Stimulated activated CD4-positive, alpha-beta T cell treated with anti-CD3 and anti-CD28 coated beads, TNF-alpha, amount 100 ng/mL, for 4 hours (primary cell): ENCODE results near the gene ASPRV1.
A peak's percentile ranks its signal among the peaks of the same experiment; 100 is the strongest.

Experiments
- DNase-seq, 3 experiments: peaks; one replicate each; pipeline ENCODE4 v3.0.0-alpha.2; 2020; ENCODE audit warnings: low read depth in 3 of 3

ASPRV1 gene

DNA sequence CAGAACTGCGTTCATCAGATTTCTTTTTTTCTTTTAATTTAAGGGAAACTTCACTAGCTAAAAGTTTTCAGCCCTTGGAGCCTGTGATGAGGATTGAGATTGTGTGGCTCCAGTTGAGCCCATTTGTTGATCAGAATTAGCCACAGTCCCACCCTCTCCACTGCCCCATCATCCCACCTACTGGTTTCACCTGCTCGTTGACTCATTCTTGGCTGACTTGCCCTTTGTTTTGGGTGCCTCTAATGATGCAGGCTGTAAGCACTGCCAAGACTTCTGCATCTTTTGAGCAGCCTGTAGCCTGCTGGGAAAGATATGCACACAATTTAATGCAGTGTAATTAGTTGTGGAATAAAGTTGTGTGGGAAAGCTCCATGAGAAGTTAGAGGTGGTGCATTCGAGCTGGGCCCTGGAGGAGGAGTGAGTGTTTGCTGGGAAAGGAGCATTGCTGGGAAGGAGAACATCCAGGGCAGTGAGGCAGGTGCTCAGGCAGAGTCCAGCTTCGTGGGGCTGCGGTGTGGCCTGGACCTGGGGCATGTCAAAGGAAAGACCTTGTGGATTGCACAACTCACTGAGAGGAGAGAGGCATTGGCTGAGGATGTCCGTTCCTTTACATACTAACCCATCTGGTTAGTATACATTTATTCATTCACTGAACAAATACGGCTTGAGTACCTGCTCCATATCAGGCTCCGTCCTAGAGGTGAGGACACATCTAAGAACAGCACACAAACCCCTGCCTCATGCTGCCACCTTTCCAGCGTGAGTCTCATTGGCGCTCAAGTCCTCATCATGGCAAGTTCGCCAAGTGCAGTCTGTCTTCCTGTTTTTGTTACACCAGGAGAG lies 18.2 kb downstream of the ASPRV1 start:
- DNase-seq, result no peak

GRCh38 chr2:69940691-69941090 lies 20.7 kb downstream of the ASPRV1 start:
- no peak for DNase-seq

DNA sequence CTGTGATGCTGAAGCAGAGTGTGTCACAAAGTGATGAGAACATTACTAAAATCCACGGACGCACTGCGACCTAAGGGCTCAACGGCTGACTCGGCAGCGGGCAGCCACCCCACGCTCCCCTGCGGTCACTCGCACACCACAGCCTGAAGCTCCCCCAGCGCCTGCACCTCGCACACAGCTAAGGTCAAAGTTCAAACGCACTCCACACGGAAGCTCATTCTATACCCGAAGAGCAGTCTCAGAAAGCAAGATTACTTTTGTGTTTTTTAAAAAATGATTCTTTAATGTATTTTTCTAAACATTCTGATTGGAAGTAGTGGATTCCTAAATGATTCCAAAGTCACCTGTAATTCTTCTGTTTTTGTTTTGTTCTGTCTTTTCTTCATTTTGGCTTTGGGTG lies 21.7 kb downstream of the ASPRV1 start:
- DNase-seq, result no peak

DNA sequence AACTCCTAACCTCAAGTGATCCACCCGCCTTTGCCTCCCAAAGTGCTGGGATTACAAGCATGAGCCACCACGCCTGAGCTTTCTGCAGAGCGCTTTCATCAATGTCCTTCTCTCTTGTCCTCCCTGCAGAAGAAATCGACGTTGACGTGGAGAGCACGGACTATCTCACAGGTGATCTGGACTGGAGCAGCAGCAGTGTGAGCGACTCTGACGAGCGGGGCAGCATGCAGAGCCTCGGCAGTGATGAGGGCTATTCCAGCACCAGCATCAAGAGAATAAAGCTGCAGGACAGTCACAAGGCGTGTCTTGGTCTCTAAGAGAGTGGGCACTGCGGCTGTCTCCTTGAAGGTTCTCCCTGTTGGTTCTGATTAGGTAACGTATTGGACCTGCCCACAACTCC lies 23.5 kb downstream of the ASPRV1 start:
- DNase-seq, result no peak

DNA sequence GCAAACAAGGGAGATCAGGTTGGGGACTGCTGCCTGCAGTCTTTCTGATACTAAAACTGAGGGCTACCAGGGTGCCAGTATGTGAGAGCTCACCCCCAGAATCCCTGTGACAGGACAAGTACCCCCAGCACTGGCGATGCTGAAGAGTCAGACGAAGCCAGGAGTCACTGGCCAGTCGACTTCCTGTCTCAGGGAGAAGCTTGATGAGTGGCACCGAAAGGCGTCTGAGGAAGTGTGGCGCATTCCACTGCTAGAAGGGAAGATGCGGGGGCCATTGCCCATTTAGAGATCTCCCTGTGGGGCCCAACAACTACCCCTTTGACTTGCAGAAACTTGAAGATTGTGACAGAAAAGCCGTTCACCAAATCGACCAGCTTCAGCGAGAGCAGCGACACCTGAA lies 24.5 kb downstream of the ASPRV1 start:
- no peak for DNase-seq

GRCh38 chr2:69935011-69935410 lies 26.4 kb downstream of the ASPRV1 start:
- no peak for DNase-seq

GRCh38 chr2:69934614-69934908 lies 26.9 kb downstream of the ASPRV1 start:
- DNase-seq, result no peak

- no peak for DNase-seq
Measured at GRCh38 chr2:69933839-69934613, 27.4 kb downstream of the ASPRV1 start.

GRCh38 chr2:69933254-69933828 lies 28.1 kb downstream of the ASPRV1 start:
- DNase-seq, result no peak

DNA sequence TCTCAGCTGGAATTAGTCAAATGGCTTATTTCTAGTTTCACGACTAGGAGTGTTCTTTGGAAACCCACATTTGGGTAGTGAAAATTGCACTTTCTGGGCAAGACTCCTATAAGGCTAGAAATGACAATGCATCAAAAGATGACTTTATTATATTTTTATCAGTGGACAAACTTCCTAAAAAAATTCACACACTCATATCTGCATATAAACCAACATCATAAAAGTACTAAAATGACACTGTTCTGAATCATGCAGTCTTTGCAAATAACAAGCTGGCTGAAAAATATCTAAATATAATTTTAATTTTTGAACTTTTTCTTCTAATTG lies 28.9 kb downstream of the ASPRV1 start:
- no peak for DNase-seq

- DNase-seq, result no peak
Measured at GRCh38 chr2:69931832-69932595, 29.4 kb downstream of the ASPRV1 start.

DNA sequence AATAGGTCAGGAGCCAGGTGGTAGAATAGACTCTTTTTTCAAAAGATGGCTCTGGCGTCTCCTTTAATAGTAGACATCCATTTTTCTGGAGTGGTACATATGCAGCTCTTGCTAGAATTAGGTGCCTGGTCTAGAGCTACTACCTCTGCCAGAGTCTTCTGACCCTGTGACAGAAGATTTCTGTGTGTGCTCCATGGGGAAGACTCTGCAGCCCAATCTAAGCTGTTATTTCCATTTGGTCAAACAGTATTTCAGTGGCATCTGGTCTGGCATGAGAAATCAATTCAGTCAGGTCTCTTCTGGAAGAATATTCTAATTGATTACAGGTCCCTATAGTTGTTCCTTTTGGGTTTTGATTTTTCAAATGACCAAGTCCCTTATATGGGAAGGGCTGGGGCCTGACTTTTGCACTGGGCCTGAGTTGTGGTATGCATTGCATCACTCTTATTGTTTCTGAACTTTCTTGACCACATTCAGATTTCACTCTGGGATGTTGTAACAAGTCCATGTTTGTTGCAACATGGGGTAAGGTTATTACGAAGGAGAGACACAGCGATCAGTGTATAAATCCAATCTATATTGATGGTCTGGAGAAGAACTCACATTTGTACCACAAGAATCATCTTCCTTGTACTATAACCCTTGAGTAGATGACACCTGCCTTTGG lies 34.4 kb downstream of the ASPRV1 start:
- no peak for DNase-seq

- no peak for DNase-seq
Measured at GRCh38 chr2:69923116-69923515, 38.3 kb downstream of the ASPRV1 start.

DNA sequence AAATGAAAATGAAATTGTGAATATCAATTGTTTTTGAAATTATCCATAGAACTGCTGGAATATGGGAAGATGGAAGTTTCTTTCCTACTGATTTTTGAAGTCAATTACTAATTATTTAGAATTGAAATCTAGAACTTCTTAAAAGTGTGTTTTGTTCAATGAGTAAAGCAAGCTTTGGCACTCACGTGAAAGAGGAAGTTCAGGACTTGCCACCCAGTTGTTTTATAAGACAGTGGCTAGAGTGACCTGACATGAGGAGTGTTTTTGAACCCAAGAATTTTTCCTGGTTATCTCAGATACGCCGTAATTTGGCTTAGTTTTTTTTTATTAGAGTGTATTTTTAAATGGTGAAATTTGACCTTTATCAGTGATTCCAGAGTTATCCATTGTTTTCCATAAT lies 43.0 kb downstream of the ASPRV1 start:
- no peak for DNase-seq

DNA sequence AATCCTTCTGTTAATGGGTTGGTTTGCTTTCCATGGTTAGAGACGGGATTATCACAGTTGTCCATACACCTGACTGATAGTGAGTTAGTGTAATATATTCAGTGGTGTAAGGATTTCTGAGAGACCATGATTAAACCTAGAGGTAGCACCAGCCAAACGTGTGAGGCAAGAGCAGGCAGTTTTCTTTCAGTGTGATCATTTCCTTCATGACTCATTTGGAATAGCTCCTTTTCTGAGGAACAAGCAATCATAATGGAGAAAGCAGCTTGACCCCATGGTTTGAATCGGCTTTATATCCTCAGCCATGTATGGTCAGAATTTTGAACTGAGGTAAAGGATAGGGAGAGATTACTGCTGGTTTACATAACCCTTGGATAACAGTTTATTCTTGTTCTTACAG lies 43.6 kb downstream of the ASPRV1 start:
- DNase-seq, result no peak

- no peak for DNase-seq
Measured at GRCh38 chr2:69916106-69916505, 45.3 kb downstream of the ASPRV1 start.

DNA sequence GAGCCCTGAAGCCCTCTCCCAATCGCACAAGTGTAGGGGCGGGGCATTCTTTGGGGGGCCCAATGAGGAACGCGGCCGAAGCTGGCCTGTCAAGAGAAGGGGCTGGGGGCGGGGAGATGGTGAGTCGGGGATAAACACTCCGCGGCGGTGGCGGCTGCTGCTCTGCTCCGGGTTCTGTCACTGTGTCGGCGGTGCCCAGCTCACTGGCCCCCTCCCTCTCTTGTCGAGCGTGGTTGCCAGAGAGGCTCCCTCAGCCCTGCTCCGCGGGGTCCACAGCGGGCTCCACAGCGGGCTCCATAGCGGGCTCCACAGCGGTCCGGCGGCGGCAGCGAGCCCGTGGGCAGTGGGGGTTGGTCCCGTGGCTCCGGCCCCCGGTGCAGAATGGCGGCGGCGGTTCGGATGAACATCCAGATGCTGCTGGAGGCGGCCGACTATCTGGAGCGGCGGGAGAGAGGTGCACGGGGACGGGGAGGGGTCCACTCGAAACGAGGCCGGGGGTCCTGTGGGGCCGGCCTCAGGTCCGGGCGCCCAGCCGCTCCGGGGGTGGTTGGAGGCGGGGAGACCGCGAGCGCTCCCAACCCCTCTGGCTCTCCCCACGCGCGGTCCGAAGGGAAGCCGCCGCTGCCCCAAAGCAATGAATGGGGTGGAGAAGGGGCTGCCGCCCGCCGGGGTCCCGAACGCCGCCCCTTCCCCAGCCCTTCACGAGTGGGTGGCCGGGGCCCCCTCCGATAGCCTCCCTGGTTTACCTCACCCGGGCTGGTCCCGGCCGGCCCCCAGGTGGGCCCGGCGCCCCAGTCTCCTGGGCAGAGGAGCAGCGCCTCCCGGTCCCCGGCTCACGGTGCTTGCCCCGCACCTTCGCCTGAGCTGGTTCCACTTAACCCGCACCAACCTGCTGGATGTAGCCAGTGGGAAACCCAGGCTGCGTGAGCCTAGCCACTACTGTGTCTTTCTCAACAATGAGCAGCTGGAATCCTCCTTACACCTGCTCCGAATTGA lies 46.2 kb downstream of the ASPRV1 start, which contains the start of gene MXD1:
Gene MXD1 (plus strand): TSS at position 160 of the 996 bp plus-strand sequence. CDS start 222 bp downstream, at position 382.
- peak in 2 of 3 experiments; percentile 97 to 99 for DNase-seq

- DNase-seq, result peak in 2 of 3 experiments; percentile 8 to 99
Measured at GRCh38 chr2:69914164-69914949, 47.1 kb downstream of the ASPRV1 start.

GRCh38 chr2:69911985-69912563 lies 49.4 kb downstream of the ASPRV1 start:
- no peak for DNase-seq
